GM12878 (cell line): ENCODE measurements around the gene COL13A1. TPM values are rescaled to one million over a fixed set of nuclear protein-coding genes. Genes with fewer than 3 reads are reported as not detected.

Experiments
- ATAC-seq: fragments of 200-7000 bp; cut with Tn5 transposase; 3 replicates; pipeline ENCODE4 v1.9.1; 2020; ENCODE audit warnings: mild to moderate bottlenecking, moderate library complexity
- BruUV-seq: library from RNA; stranded (reverse); fragments of 400-500 nt; replicated peaks from 2 replicates; lab custom pipeline; 2021; lab: Mats Ljungman, UMichigan
- CTCF ChIA-PET: fragments of 300-600 bp; sonication (Branson Sonifier 250); formaldehyde crosslinking; extraction: SDS; loops from one replicate; lab custom pipeline; 2021; ENCODE audit warnings: inconsistent platforms; lab: Yijun Ruan, JAX
- POLR2A ChIA-PET: fragments of 350-600 bp; formaldehyde crosslinking; extraction: SDS; loops from one replicate; lab custom pipeline; 2021; ENCODE audit warnings: inconsistent platforms; lab: Charles Lee
- RAD21 ChIA-PET: fragments of 300-600 bp; sonication (Branson Sonifier 250); formaldehyde crosslinking; loops from one replicate; lab custom pipeline; 2023; ENCODE audit warnings: antibody characterized with exemption; ENCODE audit not compliant: unreplicated experiment; lab: Charles Lee
- SMC1A ChIA-PET: fragments of 300-600 bp; sonication (Branson Sonifier 250); formaldehyde crosslinking; loops from one replicate; lab custom pipeline; 2023; ENCODE audit not compliant: unreplicated experiment, uncharacterized antibody; lab: Charles Lee
- DNase-seq: peaks from one replicate; pipeline ENCODE4 v3.0.0-alpha.2; 2011; ENCODE audit warnings: low read depth, low spot score
- FAIRE-seq: peaks from 3 replicates; lab custom pipeline; 2011; peaks lifted over from hg19 to GRCh38; lab: Jason Lieb, UNC
- H2AFZ ChIP-seq: 2 replicates; pipeline ENCODE4 v1.6.0; 2011; ENCODE audit warnings: low read depth, low read length, control low read depth; ENCODE audit not compliant: control insufficient read depth
- H3K27ac ChIP-seq: 2 replicates; pipeline ENCODE4 v1.5.1; 2011; ENCODE audit warnings: control low read depth; ENCODE audit not compliant: control insufficient read depth, insufficient read depth
- H3K27me3 ChIP-seq, 2 experiments: replicated peaks in 1 of 2; 2 replicates each; pipeline versions ENCODE4 v1.6.0 to v1.6.1; 2011; ENCODE audit warnings: low read length in 1 of 2; ENCODE audit not compliant: control insufficient read depth in 2 of 2, insufficient read depth in 2 of 2
- H3K36me3 ChIP-seq, 2 experiments: 2 replicates each; pipeline ENCODE4 v1.5.1; 2011; ENCODE audit warnings: low read length in 1 of 2; ENCODE audit not compliant: control insufficient read depth in 2 of 2, insufficient read depth in 2 of 2
- H3K4me1 ChIP-seq: 2 replicates; pipeline ENCODE4 v1.6.1; 2011; ENCODE audit warnings: mild to moderate bottlenecking, low read length, moderate library complexity, mixed read lengths; ENCODE audit not compliant: control insufficient read depth, insufficient read depth
- H3K4me2 ChIP-seq: 2 replicates; pipeline ENCODE4 v1.6.0; 2011; ENCODE audit warnings: control low read depth; ENCODE audit not compliant: control insufficient read depth, insufficient read depth
- H3K4me3 ChIP-seq: fragments of 200-600 bp; sonication (generic); 2 replicates; pipeline ENCODE4 v1.5.1; 2016
- H3K79me2 ChIP-seq: 2 replicates; pipeline ENCODE4 v1.6.0; 2011; ENCODE audit warnings: low read length; ENCODE audit not compliant: control insufficient read depth, insufficient read depth
- H3K9ac ChIP-seq: 2 replicates; pipeline ENCODE4 v1.8.0; 2011; ENCODE audit warnings: low read length, control low read depth, mixed read lengths; ENCODE audit not compliant: control insufficient read depth, insufficient read depth
- H3K9me3 ChIP-seq: replicated peaks from 3 replicates; pipeline ENCODE4 v1.5.1; 2011; ENCODE audit warnings: mild to moderate bottlenecking, low read length; ENCODE audit not compliant: control insufficient read depth, insufficient read depth
- H4K20me1 ChIP-seq: 2 replicates; pipeline ENCODE4 v1.6.0; 2011; ENCODE audit not compliant: control insufficient read depth, insufficient read depth
- CREB1 ChIP-seq: IDR thresholded peaks from 2 replicates; pipeline ENCODE4 v1.6.1; 2012; ENCODE audit warnings: low read depth, mild to moderate bottlenecking, inconsistent platforms
- IKZF2 ChIP-seq, 2 experiments: fragments of 450-650 bp; IDR thresholded peaks; 2 replicates each; pipeline ENCODE4 v1.6.1; 2017; ENCODE audit warnings: mild to moderate bottlenecking in 2 of 2, moderate library complexity in 2 of 2
- MTA2 ChIP-seq: fragments of 450-650 bp; IDR thresholded peaks from 2 replicates; pipeline ENCODE4 v1.6.1; 2016; ENCODE audit warnings: low read depth, mild to moderate bottlenecking, moderate library complexity
- PAX5 ChIP-seq: IDR thresholded peaks from 2 replicates; pipeline ENCODE4 v1.6.1; 2011; ENCODE audit warnings: low read depth, low read length, borderline replicate concordance
- RCOR1 ChIP-seq: conservative IDR thresholded peaks from 2 replicates; pipeline ENCODE4 v1.6.1; 2012; ENCODE audit warnings: low read depth, low read length, improper control_type of control experiment
- SMAD1 ChIP-seq: fragments of 450-650 bp; IDR thresholded peaks from 2 replicates; pipeline ENCODE4 v1.6.1; 2018; ENCODE audit warnings: mild to moderate bottlenecking, low read depth; ENCODE audit not compliant: partially characterized antibody
- SMARCA5 ChIP-seq: fragments of 450-650 bp; IDR thresholded peaks from 2 replicates; pipeline ENCODE4 v1.6.1; 2017; ENCODE audit warnings: mild to moderate bottlenecking
- SP1 ChIP-seq: IDR thresholded peaks from one replicate; pipeline ENCODE4 v1.6.1; 2011; ENCODE audit warnings: low read depth, low read length
- SRF ChIP-seq, 2 experiments: IDR thresholded peaks; 2 replicates each; pipeline ENCODE4 v1.6.1; 2011; ENCODE audit warnings: low read depth in 2 of 2, low read length in 2 of 2, mild to moderate bottlenecking in 1 of 2, moderate library complexity in 1 of 2
- SUZ12 ChIP-seq: fragments of 200-600 bp; sonication (generic); IDR thresholded peaks from one replicate; pipeline ENCODE4 v1.6.1; 2018; ENCODE audit warnings: antibody characterized with exemption, mild to moderate bottlenecking; ENCODE audit not compliant: unreplicated experiment
- TARDBP ChIP-seq: IDR thresholded peaks from 2 replicates; pipeline ENCODE4 v1.6.1; 2016; ENCODE audit warnings: borderline replicate concordance
- WGBS: methylation state at CpG from one replicate; pipeline ENCODE4 v1.1.6; 2016; ENCODE audit warnings: low lambda C conversion rate; ENCODE audit not compliant: insufficient replicate concordance, insufficient coverage; ENCODE audit errors: missing lambda C conversion rate; 5-methylcytosine and 5-hydroxymethylcytosine counted together
- in situ Hi-C: fragments of 300-500 bp; cut with MboI; formaldehyde crosslinking; loops from 9 replicates; pipeline ENCODE4 v1.14.3; 2018; ENCODE audit warnings: mixed read lengths
- intact Hi-C: fragments of 100-400 bp; cut with micrococcal nuclease; formaldehyde crosslinking; loops from one replicate; pipeline ENCODE4 v1.14.2; 2022; ENCODE audit not compliant: unreplicated experiment
- polyA plus RNA-seq, 11 experiments: library from polyadenylated mRNA; depleted of rRNA in 4 of 11; unstranded in 6 of 11; stranded (reverse) in 5 of 11; fragments of >200 nt; fragmentation: Nextera tagmentation in 4 of 11; fragmentation: Illumina TruSeq in 1 of 11; extraction: Ambion mirVana in 4 of 11; extraction: Trizol in 1 of 11; gene quantifications; 1 replicate in 1 of 11; 2 replicates in 10 of 11; pipeline versions ENCODE4 v1.2.1 to v1.2.3, GENCODE V29; 2011 to 2016; ENCODE audit warnings: inconsistent platforms in 2 of 11, missing spikeins in 2 of 11, low read depth in 1 of 11
- total RNA-seq, 4 experiments: library from RNA; depleted of rRNA in 3 of 4; stranded (reverse); fragments of >200 nt in 3 of 4; fragmentation: Illumina TruSeq in 1 of 4; extraction: Trizol in 1 of 4; gene quantifications; 2 replicates each; pipeline versions ENCODE4 v1.2.1 to v1.2.3, GENCODE V29; 2013 to 2021
- TF ChIP-seq, protein P1 (sequence below): fragments of 450-650 bp; formaldehyde crosslinking; IDR thresholded peaks from 2 replicates; pipeline ENCODE4 v1.4.0; 2022; ENCODE audit warnings: mild to moderate bottlenecking, moderate library complexity
- TF ChIP-seq, protein P2 (sequence below): fragments of 450-650 bp; IDR thresholded peaks from 2 replicates; pipeline ENCODE4 v1.6.1; 2017; ENCODE audit warnings: mild to moderate bottlenecking, moderate library complexity
- TF ChIP-seq, protein P3 (sequence below): IDR thresholded peaks from 2 replicates; pipeline ENCODE4 v1.6.1; 2011; ENCODE audit warnings: low read depth, low read length, improper control_type of control experiment, borderline replicate concordance

Gene COL13A1
- total and polyA plus RNA-seq, 10 of the 15 experiments (the other 5 are each of a cell fraction or from before 2014, with no cell fraction given), result 0.03 to 0.15 (median 0.05) TPM; not detected in 7

DNA sequence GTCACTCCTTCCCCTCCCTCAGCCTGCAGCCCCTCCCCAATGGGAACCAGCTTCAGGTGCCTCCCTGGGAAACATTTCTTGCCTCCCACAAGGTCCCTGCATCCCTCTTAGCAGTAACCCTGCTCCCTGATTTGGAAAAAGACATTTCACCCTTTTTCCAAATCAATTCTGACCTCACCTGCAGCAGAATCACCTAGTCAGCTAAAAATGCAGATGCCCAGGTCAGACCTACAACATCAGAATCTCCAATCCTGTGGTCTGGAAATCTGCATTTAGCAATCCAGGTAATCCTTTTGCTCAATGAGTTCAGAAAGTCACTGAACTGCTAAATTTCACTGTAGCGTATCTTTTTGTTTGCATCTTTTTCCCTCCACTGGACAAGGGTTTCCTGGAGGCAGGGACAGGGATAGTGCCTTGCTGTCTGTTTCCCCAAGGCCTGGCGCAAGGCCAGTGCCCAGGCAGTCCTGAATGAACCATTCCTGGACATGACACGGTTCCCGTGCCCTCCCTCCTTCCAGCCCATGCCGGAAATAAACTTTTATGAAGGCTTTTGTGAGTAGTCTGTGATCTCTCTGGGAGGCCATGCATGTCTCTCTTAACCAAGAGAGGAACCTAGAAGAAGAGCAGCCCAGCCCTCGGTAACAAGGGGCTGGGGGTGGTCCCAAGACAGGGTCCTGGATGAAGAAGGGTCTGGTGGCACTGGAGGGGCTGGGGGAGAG is 44.0 kb downstream of the COL13A1 start:
- no peak overlapping the region for H3K4me3 ChIP-seq
- no peaks in the 10 kb centered on the region for H3K36me3 ChIP-seq
- H4K20me1 ChIP-seq, result no peaks in the 10 kb centered on the region
- intact Hi-C loops, result no loop called here
- H3K27ac ChIP-seq, result no peak overlapping the region
- H3K4me1 ChIP-seq, result no peaks in the 10 kb centered on the region
- in situ Hi-C loops, result no loop called here
- no peaks in the 10 kb centered on the region; the same call in 2 of the 3 replicates for H3K9me3 ChIP-seq
- no TSS peak for BruUV-seq
- peaks cover 6 to 8% of the 10 kb centered on the region in 2 experiments; a peak in 3 of 4 replicates for H3K27me3 ChIP-seq
- no peak for ATAC-seq
- H3K79me2 ChIP-seq, result no peaks in the 10 kb centered on the region
- no peak overlapping the region for H3K4me2 ChIP-seq
- no peak for FAIRE-seq
- no peak overlapping the region for H3K9ac ChIP-seq
- TF ChIP-seq SMARCA5 (no peak), RCOR1 (no peak), SP1 (no peak), SMAD1 (no peak), SUZ12 (no peak), TARDBP (no peak), IKZF2 (IDR thresholded peaks at IDR 0.05) (no peak), CREB1 (no peak), SRF (IDR thresholded peaks at IDR 0.05; ENCODE audit: low read depth in 2 of 2, low read length in 2 of 2) (no peak), PAX5 (no peak), MTA2 (no peak)
- TF ChIP-seq, protein P1, sequence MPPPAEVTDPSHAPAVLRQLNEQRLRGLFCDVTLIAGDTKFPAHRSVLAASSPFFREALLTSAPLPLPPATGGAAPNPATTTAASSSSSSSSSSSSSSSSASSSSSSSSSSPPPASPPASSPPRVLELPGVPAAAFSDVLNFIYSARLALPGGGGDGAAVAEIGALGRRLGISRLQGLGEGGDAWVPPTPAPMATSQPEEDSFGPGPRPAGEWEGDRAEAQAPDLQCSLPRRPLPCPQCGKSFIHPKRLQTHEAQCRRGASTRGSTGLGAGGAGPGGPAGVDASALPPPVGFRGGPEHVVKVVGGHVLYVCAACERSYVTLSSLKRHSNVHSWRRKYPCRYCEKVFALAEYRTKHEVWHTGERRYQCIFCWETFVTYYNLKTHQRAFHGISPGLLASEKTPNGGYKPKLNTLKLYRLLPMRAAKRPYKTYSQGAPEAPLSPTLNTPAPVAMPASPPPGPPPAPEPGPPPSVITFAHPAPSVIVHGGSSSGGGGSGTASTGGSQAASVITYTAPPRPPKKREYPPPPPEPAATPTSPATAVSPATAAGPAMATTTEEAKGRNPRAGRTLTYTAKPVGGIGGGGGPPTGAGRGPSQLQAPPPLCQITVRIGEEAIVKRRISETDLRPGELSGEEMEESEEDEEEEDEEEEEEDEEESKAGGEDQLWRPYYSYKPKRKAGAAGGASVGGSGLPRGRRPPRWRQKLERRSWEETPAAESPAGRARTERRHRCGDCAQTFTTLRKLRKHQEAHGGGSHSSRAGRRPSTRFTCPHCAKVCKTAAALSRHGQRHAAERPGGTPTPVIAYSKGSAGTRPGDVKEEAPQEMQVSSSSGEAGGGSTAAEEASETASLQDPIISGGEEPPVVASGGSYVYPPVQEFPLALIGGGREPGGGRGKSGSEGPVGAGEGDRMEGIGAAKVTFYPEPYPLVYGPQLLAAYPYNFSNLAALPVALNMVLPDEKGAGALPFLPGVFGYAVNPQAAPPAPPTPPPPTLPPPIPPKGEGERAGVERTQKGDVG (CRISPR knock-in tag), result no peak
- TF ChIP-seq, protein P2, sequence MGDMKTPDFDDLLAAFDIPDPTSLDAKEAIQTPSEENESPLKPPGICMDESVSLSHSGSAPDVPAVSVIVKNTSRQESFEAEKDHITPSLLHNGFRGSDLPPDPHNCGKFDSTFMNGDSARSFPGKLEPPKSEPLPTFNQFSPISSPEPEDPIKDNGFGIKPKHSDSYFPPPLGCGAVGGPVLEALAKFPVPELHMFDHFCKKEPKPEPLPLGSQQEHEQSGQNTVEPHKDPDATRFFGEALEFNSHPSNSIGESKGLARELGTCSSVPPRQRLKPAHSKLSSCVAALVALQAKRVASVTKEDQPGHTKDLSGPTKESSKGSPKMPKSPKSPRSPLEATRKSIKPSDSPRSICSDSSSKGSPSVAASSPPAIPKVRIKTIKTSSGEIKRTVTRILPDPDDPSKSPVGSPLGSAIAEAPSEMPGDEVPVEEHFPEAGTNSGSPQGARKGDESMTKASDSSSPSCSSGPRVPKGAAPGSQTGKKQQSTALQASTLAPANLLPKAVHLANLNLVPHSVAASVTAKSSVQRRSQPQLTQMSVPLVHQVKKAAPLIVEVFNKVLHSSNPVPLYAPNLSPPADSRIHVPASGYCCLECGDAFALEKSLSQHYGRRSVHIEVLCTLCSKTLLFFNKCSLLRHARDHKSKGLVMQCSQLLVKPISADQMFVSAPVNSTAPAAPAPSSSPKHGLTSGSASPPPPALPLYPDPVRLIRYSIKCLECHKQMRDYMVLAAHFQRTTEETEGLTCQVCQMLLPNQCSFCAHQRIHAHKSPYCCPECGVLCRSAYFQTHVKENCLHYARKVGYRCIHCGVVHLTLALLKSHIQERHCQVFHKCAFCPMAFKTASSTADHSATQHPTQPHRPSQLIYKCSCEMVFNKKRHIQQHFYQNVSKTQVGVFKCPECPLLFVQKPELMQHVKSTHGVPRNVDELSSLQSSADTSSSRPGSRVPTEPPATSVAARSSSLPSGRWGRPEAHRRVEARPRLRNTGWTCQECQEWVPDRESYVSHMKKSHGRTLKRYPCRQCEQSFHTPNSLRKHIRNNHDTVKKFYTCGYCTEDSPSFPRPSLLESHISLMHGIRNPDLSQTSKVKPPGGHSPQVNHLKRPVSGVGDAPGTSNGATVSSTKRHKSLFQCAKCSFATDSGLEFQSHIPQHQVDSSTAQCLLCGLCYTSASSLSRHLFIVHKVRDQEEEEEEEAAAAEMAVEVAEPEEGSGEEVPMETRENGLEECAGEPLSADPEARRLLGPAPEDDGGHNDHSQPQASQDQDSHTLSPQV, result no peak
- TF ChIP-seq, protein P3, sequence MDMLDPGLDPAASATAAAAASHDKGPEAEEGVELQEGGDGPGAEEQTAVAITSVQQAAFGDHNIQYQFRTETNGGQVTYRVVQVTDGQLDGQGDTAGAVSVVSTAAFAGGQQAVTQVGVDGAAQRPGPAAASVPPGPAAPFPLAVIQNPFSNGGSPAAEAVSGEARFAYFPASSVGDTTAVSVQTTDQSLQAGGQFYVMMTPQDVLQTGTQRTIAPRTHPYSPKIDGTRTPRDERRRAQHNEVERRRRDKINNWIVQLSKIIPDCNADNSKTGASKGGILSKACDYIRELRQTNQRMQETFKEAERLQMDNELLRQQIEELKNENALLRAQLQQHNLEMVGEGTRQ, result no peak
- TF ChIP-seq, all 136 proteins: peak for 0
- ChIA-PET SMC1A (no interaction called here), CTCF (no interaction called here), RAD21 (no interaction called here), POLR2A (no interaction called here)
- no peak for DNase-seq
- WGBS, result 27% methylated on average over 6 of the region's 6 CpGs
- H2AFZ ChIP-seq, result no peak overlapping the region
